ENCODE measurements around the gene DOCK2.

Gene DOCK2

DNA sequence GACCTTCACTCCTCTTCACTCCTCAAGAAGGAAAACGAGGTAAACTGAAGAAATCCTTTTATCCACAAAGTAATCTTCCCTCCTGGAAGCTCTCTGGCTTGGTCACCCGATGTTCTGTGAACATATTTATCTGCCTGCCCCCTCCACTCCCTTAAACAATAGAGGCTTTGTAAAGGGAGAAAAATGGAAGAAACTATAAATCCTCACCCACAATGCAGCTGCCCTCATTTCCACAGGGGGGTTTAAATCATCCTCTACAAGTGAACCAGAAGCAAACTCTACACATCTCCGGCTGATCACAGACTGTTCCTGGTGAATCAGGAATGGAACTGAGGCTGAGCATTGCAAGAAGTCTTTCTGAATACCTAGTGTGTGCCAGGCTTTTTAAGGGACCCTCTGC, 336.0 kb downstream of the DOCK2 start:
- no peak for DNase-seq (ENCODE audit: low read depth in 1 of 2, low spot score in 1 of 2)

GRCh38 chr5:169974121-169974770, 337.2 kb downstream of the DOCK2 start:
- no peak for DNase-seq (ENCODE audit: low read depth in 1 of 2, low spot score in 1 of 2)

DNA sequence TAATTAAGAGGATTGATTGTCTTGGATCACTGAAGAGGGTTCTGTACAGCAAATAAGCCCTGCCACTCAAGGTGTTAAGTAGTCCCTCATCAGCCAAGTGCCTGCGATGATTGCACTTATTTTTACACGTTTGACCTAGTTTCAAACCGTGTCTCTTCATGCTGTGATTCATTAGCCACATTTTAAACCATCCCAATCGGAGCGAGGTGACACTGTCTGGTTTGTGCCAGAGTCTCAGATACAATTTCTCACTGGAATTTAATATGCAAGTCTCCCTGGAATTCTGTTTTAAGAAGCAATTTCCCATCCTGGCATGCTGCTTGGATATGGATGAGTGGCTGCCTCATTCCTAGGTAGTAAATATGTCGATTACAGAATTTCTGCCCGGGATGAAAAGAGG, 341.6 kb downstream of the DOCK2 start:
- no peak for DNase-seq (ENCODE audit: low read depth in 1 of 2, low spot score in 1 of 2)

DNA sequence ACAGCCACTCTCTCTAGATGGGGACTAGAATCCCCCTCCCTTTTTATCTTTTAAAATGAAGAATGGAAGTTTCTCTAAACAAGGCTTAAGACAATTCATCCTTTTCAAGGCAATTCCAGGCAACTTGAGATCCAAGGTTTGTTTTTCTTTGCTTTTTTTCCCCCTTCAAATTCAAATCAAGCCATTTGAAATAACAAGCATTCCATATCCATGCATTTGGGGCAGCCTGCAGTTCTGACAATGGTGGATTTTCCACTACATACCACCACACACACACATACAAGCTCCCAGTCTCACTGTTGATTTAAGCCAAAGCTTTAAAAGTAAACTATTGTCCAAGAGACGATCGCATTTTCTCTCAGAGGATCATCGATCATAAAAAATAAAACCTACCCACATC, 342.8 kb downstream of the DOCK2 start:
- no peak for DNase-seq (ENCODE audit: low read depth in 1 of 2, low spot score in 1 of 2)

DNA sequence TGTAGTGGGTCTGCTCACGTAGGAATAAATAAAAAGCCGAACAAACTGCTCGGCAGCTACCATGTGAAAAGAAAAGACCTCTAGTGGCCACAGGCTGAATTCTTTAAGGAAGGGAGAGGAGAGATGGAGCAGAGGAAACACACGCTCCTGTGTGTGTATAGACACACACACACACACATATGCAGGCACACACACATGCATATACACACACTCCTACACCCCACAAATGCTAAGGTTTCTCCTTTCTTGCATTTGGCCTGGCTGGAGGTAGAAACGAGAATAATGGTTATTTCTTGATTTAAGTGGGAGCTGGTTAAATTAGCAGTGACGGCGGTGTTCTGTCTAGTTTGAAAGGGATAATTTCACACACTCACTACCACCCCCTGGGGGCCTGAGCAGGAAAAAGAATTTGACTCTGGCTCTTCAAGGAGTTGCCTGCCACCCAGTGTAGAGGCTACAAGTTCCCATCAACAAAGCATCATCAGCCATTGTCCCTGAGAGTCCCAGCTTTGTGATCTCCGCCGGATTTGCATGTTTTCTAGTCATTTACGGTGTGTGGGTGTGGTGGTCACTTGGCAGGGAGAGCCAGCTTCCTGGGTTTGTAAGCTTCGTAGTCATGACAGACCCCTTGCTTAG, 343.5 kb downstream of the DOCK2 start, which contains the start of gene INSYN2B:
INSYN2B (minus strand) TSS at position 78 of the 636 bp plus-strand sequence. CDS start 96,597 bp downstream, outside the sequence.
- DNase-seq (ENCODE audit: low read depth in 1 of 2, low spot score in 1 of 2), result no peak

DNA sequence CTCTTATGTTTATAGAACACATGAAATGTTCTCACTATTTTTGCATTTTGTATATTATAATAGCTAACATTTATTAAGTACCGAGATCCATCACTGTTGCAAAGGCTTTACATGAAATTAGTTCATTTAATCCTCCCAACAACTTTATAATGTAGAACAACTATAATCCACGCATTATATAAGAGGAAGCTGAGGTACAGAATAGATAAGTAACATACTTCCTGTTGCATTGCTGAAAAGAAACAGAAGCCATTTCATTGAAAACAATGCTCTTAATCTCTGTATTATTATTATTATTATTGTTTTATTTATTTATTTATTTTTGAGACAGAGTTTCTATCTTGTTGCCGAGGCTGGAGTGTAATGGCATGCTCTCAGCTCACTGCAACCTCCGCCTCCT, 351.1 kb downstream of the DOCK2 start:
- no peak for DNase-seq (ENCODE audit: low read depth in 1 of 2, low spot score in 1 of 2)

GRCh38 chr5:169988947-169989346, 351.9 kb downstream of the DOCK2 start:
- no peak for DNase-seq (ENCODE audit: low read depth in 1 of 2, low spot score in 1 of 2)

DNA sequence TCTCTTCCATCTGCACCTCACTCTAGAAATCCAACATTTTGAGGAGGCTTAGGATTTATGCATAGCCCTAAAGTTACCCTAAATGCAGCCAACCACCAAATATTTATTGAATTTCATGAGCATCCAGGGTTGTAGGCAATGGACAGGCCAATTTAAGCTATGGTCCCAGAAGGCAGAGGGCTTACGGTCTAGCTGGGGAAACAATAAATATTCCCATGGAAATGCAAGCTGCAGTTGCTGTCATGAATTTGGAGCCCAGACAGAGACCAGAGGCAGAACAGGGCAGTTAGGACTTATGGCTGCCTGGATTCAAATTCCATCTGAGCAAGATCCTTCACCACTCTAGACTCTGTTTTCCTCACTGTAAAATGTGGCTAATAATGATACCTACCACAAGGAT, 352.3 kb downstream of the DOCK2 start:
- no peak for DNase-seq (ENCODE audit: low read depth in 1 of 2, low spot score in 1 of 2)

DNA sequence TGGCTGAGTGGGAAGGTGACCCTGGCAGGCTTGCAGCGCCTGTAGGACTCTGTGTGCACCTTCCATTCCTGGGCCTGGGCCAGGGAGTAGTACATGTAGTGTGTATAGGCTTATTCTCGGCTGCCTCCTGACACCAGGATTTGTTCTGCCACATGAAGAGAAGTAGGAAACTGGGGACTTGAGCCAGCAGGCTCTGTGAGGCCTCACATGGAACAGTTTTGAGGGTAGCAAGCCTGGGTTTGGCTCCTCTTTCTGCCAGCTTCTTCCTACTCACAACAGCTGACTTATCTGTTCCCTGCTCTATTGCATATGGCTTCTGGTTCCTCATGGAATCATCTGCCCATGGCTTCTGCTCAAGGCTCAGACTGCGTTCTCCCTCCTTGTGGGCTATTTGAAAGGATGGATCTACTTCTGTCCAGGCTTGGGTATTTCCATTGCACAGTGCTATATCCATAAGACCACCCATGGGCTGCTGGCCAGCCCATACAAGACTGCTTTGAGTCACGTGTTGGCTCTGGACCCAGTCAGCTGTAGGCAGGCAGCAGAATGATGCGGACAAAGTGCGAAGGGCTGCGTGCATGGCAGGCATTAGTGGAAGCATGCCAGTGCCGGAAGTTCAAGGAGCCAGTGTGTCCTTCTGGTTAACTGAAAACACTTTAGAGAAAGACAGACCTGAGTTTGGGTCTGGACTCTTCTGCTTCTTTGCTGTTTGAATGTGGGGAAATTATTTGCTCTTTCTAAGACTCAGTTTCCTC, 354.2 kb downstream of the DOCK2 start:
- DNase-seq (ENCODE audit: low read depth in 1 of 2, low spot score in 1 of 2), result no peak

GRCh38 chr5:169992789-169993484, 355.9 kb downstream of the DOCK2 start:
- DNase-seq (ENCODE audit: low read depth in 1 of 2, low spot score in 1 of 2), result no peak

DNA sequence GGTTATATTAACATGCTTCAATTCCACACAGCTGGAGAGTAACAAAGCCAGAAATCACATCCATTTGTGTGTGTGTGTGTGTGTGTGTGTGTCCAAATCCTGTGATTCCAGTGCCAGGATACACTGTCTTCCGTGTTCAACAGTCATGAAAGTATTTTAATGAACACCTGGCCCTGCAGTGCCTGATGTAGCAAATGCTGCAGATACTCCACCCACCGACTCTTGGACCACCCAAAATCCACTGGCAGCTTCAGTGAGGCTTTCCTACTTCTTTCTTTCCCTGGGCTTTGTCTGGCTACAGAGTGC, 356.4 kb downstream of the DOCK2 start:
- no peak for DNase-seq (ENCODE audit: low read depth in 1 of 2, low spot score in 1 of 2)

DNA sequence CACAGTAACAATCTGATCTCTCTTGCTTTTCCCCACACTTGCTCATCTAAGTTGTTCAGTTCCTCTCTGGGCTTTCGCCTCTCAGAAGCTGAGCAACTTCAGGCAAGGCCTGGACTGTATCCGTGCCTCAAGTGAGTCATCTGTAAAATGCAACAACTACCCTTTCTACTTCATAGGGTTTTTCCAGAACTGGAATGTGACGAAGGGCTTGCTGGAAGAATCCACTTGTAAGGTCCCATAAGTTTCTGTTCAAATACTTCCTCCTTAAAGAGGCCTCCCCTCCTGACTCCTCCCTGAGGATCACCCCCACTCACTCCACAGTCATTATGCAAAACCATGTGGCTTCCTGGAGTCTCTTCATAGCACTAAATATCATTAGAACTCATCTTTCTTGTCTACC, 360.7 kb downstream of the DOCK2 start:
- no peak for DNase-seq (ENCODE audit: low read depth in 1 of 2, low spot score in 1 of 2)

DNA sequence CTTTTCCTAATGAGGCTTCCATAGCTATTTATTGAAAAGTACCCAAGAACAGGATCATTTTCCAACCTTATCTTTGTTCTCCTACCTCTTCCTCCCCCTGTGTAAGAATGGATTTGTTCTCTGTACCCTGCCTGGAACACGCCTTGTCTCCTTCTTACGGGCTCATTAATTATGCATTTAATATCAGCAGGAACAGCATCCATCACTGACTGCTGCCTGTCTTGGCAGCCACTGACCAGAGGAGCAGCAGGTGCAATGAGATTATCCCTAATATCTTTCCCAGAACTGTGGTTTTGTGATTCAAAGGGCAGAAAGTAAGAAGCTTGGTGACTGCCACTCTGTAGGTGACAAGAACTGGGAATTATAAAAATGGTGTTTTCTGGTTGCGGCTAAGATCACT, 362.5 kb downstream of the DOCK2 start:
- no peak for DNase-seq (ENCODE audit: low read depth in 1 of 2, low spot score in 1 of 2)

DNA sequence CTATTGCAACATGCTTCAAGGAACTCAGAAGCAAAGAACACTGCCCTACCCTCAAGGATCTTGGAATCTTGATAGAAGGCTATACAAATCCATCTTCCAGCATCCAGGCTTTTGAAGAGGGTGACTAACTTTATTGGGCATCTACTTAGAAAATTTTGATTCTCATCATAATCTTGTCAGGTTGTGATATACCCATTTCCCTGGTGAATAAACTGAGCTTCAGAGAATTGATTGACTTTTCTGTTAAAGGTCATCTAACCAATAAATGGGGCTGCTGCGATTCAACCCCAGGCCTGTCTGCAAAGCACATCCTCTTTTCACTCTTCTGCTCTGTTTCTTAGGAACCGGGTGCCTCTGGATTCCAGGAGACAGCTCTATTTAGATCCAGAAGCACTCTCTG, 363.1 kb downstream of the DOCK2 start:
- no peak for DNase-seq (ENCODE audit: low read depth in 1 of 2, low spot score in 1 of 2)

DNA sequence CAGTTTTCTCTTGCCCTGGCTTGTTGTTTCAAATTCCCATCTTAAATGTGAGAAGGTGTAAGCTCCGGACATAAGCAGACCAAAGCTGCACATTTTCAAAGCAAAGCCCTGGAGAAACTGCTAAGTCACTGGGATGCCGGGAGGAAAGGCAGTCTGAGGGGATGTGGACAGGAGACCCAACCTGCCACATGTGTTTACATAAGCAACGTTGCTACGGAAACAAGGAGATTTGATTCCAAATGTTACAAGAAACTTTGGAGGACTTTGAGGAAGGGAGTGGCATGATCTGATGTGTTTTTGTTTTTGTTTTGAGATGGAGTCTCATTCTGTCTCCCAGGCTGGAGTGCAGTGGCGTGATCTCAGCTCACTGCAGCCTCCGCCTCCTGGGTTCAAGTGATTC, 368.9 kb downstream of the DOCK2 start:
- DNase-seq (ENCODE audit: low read depth in 1 of 2, low spot score in 1 of 2), result no peak

GRCh38 chr5:170008376-170008775, 371.3 kb downstream of the DOCK2 start:
- DNase-seq (ENCODE audit: low read depth in 1 of 2, low spot score in 1 of 2), result no peak

DNA sequence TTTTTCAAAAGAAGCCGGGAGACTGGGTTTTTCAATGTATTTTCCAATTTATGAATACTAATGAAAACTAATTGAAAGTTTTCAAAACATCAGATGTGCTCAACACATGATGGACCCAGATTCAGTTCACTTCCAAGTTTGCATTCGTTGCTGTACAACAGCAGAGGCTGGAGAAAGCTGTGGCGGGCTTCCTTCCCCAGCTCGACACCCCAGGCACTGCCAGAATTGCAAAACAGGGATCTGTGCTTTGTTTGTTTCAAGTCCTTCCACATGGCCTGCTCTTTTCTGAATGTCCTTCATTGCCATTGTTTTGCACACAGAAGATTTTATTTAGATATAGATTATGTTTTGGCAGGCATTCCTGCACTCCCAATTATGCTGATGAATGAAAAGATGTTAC, 373.5 kb downstream of the DOCK2 start:
- DNase-seq (ENCODE audit: low read depth in 1 of 2, low spot score in 1 of 2), result no peak

GRCh38 chr5:170011751-170012150, 374.7 kb downstream of the DOCK2 start:
- DNase-seq (ENCODE audit: low read depth in 1 of 2, low spot score in 1 of 2), result no peak

DNA sequence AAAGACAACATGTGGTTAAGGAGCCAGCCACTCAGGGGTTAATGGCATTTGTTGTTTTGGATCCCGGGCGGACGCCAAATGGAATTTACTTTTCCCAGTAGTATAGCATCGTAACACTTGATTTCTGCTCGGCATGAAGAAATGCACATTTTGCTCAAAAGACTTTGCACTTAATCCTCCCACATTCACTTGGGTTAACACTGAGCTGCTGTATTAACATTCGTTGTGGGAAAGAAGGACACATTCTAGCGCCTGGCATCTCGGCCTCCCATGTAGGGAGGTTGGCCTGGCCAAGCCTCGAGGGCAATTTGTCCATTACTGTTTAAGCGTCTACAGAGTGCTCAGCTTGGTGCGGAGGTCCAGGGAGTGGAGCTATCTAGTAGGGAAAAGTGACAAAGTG, 375.5 kb downstream of the DOCK2 start:
- DNase-seq (ENCODE audit: low read depth in 1 of 2, low spot score in 1 of 2), result no peak

DNA sequence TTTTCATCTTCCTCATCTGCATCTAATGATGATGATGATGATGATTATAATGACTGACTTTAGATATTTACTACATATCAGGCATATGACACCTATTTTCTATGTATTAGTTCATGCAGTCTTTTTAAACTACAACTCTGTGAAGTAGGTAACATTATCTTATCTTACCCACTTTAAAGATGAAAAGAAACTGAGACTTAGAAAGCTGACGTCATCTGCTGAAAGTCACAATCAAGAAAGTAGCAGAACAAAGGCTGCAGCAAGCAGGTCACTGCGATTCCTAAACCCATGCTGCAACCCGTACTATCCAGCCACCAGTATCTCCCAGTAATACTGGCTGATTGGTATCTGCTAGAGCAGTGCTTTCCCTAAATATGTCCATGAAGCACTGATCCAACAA, 383.3 kb downstream of the DOCK2 start:
- no peak for DNase-seq (ENCODE audit: low read depth in 1 of 2, low spot score in 1 of 2)

GRCh38 chr5:170021506-170021905, 384.4 kb downstream of the DOCK2 start:
- DNase-seq (ENCODE audit: low read depth in 1 of 2, low spot score in 1 of 2), result no peak

DNA sequence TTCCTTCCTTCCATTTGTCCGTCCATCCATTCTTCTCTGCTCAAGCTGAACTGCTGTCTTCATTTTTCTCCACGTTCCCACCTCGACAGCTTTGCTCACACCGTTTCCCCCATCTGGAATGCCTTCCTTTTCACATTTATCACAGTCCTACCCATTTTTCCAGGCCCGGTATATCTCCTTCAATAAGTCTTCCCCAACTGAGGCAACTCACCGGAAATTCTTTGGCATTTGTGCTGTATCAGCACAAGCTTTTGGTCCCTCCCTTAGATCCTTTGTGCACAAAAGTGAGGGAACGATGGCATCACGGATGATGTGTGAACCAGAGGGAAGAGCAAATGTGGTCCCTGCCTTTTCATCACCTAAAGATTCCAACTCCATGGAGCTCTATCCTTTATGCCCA, 388.8 kb downstream of the DOCK2 start:
- no peak for DNase-seq (ENCODE audit: low read depth in 1 of 2, low spot score in 1 of 2)
